AG10803 (cell line): ENCODE measurements around the gene FCER2.

Experiments
- DNase-seq: peaks from one replicate; pipeline ENCODE4 v3.0.0; 2010; ENCODE audit warnings: low read depth
- H3K4me3 ChIP-seq: 2 replicates; pipeline ENCODE4 v1.5.1; 2011; ENCODE audit warnings: mild to moderate bottlenecking, low read length, control low read depth
- CTCF ChIP-seq: conservative IDR thresholded peaks from 2 replicates; pipeline ENCODE4 v1.5.1; 2011; ENCODE audit warnings: mild to moderate bottlenecking, low read length, control low read depth, inconsistent platforms

FCER2 gene

GRCh38 chr19:7692417-7693088, 9.4 kb downstream of the FCER2 start:
- no peak overlapping the region for H3K4me3 ChIP-seq
- TF ChIP-seq CTCF: no peak
- DNase-seq: no peak

GRCh38 chr19:7691497-7691896, 10.4 kb downstream of the FCER2 start:
- no peak for TF ChIP-seq CTCF
- H3K4me3 ChIP-seq: no peak overlapping the region
- no peak for DNase-seq

- TF ChIP-seq CTCF: no peak
- no peak overlapping the region for H3K4me3 ChIP-seq
- no peak for DNase-seq
Observed at GRCh38 chr19:7690779-7691258, 11.1 kb downstream of the FCER2 start.

GRCh38 chr19:7689165-7689564, 12.8 kb downstream of the FCER2 start:
- no peak for DNase-seq
- H3K4me3 ChIP-seq: no peak overlapping the region
- TF ChIP-seq CTCF: no peak

GRCh38 chr19:7687177-7687576, 14.8 kb downstream of the FCER2 start:
- no peak overlapping the region for H3K4me3 ChIP-seq
- DNase-seq: no peak
- no peak for TF ChIP-seq CTCF

GRCh38 chr19:7685546-7686445, 16.1 kb downstream of the FCER2 start:
- TF ChIP-seq CTCF: no peak
- H3K4me3 ChIP-seq: no peak overlapping the region
- no peak for DNase-seq
